ENCODE measurements around the gene GFRA1.

GFRA1 gene

GRCh38 chr10:116263870-116264655 is 8.9 kb downstream of the GFRA1 start:
- TF ChIP-seq GATA3 (IDR thresholded peaks at IDR 0.05; ENCODE audit: low read depth, low read length) = no peak
- no peak for TF ChIP-seq GATA2 (IDR thresholded peaks at IDR 0.05; ENCODE audit: low read depth, low read length)

- TF ChIP-seq GATA2 (IDR thresholded peaks at IDR 0.05; ENCODE audit: low read depth, low read length) (no peak), GATA3 (IDR thresholded peaks at IDR 0.05; ENCODE audit: low read depth, low read length) (no peak)
Observed at GRCh38 chr10:116262678-116263077, 10.3 kb downstream of the GFRA1 start.

GRCh38 chr10:116260599-116260998 is 12.4 kb downstream of the GFRA1 start:
- no peak for TF ChIP-seq GATA3 (IDR thresholded peaks at IDR 0.05; ENCODE audit: low read depth, low read length)
- no peak for TF ChIP-seq GATA2 (IDR thresholded peaks at IDR 0.05; ENCODE audit: low read depth, low read length)

- TF ChIP-seq GATA2 (IDR thresholded peaks at IDR 0.05; ENCODE audit: low read depth, low read length) = no peak
- TF ChIP-seq GATA3 (IDR thresholded peaks at IDR 0.05; ENCODE audit: low read depth, low read length) = no peak
Observed at GRCh38 chr10:116259638-116260037, 13.4 kb downstream of the GFRA1 start.

- TF ChIP-seq GATA3 (IDR thresholded peaks at IDR 0.05; ENCODE audit: low read depth, low read length) = no peak
- no peak for TF ChIP-seq GATA2 (IDR thresholded peaks at IDR 0.05; ENCODE audit: low read depth, low read length)
Observed at GRCh38 chr10:116257785-116258184, 15.2 kb downstream of the GFRA1 start.

GRCh38 chr10:116256752-116257259 is 16.2 kb downstream of the GFRA1 start:
- TF ChIP-seq GATA3 (IDR thresholded peaks at IDR 0.05; ENCODE audit: low read depth, low read length) = no peak
- no peak for TF ChIP-seq GATA2 (IDR thresholded peaks at IDR 0.05; ENCODE audit: low read depth, low read length)

GRCh38 chr10:116255886-116256751 is 16.9 kb downstream of the GFRA1 start:
- no peak for TF ChIP-seq GATA2 (IDR thresholded peaks at IDR 0.05; ENCODE audit: low read depth, low read length)
- TF ChIP-seq GATA3 (IDR thresholded peaks at IDR 0.05; ENCODE audit: low read depth, low read length) = no peak

- TF ChIP-seq GATA2 (IDR thresholded peaks at IDR 0.05; ENCODE audit: low read depth, low read length) (no peak), GATA3 (IDR thresholded peaks at IDR 0.05; ENCODE audit: low read depth, low read length) (no peak)
Observed at GRCh38 chr10:116254422-116255155, 18.4 kb downstream of the GFRA1 start.

GRCh38 chr10:116253716-116254115 is 19.3 kb downstream of the GFRA1 start:
- TF ChIP-seq GATA2 (IDR thresholded peaks at IDR 0.05; ENCODE audit: low read depth, low read length) = no peak
- no peak for TF ChIP-seq GATA3 (IDR thresholded peaks at IDR 0.05; ENCODE audit: low read depth, low read length)

- TF ChIP-seq GATA3 (IDR thresholded peaks at IDR 0.05; ENCODE audit: low read depth, low read length) (no peak), GATA2 (IDR thresholded peaks at IDR 0.05; ENCODE audit: low read depth, low read length) (no peak)
Observed at GRCh38 chr10:116251602-116252395, 21.2 kb downstream of the GFRA1 start.

GRCh38 chr10:116247691-116248090 is 25.3 kb downstream of the GFRA1 start:
- TF ChIP-seq GATA2 (IDR thresholded peaks at IDR 0.05; ENCODE audit: low read depth, low read length) = no peak
- no peak for TF ChIP-seq GATA3 (IDR thresholded peaks at IDR 0.05; ENCODE audit: low read depth, low read length)

- no peak for TF ChIP-seq GATA3 (IDR thresholded peaks at IDR 0.05; ENCODE audit: low read depth, low read length)
- no peak for TF ChIP-seq GATA2 (IDR thresholded peaks at IDR 0.05; ENCODE audit: low read depth, low read length)
Observed at GRCh38 chr10:116246263-116246662, 26.7 kb downstream of the GFRA1 start.

GRCh38 chr10:116245156-116245555 is 27.9 kb downstream of the GFRA1 start:
- TF ChIP-seq GATA3 (IDR thresholded peaks at IDR 0.05; ENCODE audit: low read depth, low read length) (no peak), GATA2 (IDR thresholded peaks at IDR 0.05; ENCODE audit: low read depth, low read length) (no peak)
